ENCODE measurements around the gene ECM2.

The ECM2 gene

GRCh38 chr9:92547356-92547755 is 11.6 kb upstream of the ECM2 start:
- H3K27ac ChIP-seq: no peak overlapping the region
- DNase-seq: no peak
- H3K36me3 ChIP-seq: no peaks in the 10 kb centered on the region
- TF ChIP-seq CTCF (IDR thresholded peaks at IDR 0.05; ENCODE audit: low read depth, low read length): no peak
- no peaks in the 10 kb centered on the region for H3K9me3 ChIP-seq (ENCODE audit: severe bottlenecking)
- no peak overlapping the region for H3K4me3 ChIP-seq (ENCODE audit: low read depth, low read length)
- no peaks in the 10 kb centered on the region for H3K27me3 ChIP-seq (ENCODE audit: insufficient read depth, low read depth, severe bottlenecking)

GRCh38 chr9:92545002-92545510 is 9.3 kb upstream of the ECM2 start:
- Histone ChIP-seq H3K36me3 (no peaks in the 10 kb centered on the region), H3K4me3 (ENCODE audit: low read depth, low read length) (no peak overlapping the region), H3K27ac (no peak overlapping the region), H3K9me3 (ENCODE audit: severe bottlenecking) (no peaks in the 10 kb centered on the region), H3K27me3 (ENCODE audit: insufficient read depth, low read depth, severe bottlenecking) (no peaks in the 10 kb centered on the region)
- DNase-seq: no peak
- TF ChIP-seq CTCF (IDR thresholded peaks at IDR 0.05; ENCODE audit: low read depth, low read length): no peak

- no peak for DNase-seq
- no peak overlapping the region for H3K4me3 ChIP-seq (ENCODE audit: low read depth, low read length)
- no peaks in the 10 kb centered on the region for H3K9me3 ChIP-seq (ENCODE audit: severe bottlenecking)
Measured at GRCh38 chr9:92543972-92544371, 8.2 kb upstream of the ECM2 start.

GRCh38 chr9:92538541-92538940 is 2.8 kb upstream of the ECM2 start:
- no peaks in the 10 kb centered on the region for H3K27me3 ChIP-seq (ENCODE audit: insufficient read depth, low read depth, severe bottlenecking)
- H3K9me3 ChIP-seq (ENCODE audit: severe bottlenecking): no peaks in the 10 kb centered on the region
- no peaks in the 10 kb centered on the region for H3K36me3 ChIP-seq
- TF ChIP-seq CTCF (IDR thresholded peaks at IDR 0.05; ENCODE audit: low read depth, low read length): no peak
- no peak overlapping the region for H3K4me3 ChIP-seq (ENCODE audit: low read depth, low read length)
- no peak overlapping the region for H3K27ac ChIP-seq
- no peak for DNase-seq

More at GRCh38 chr9:92543972-92544371, 8.2 kb upstream of the ECM2 start:
- Histone ChIP-seq H3K27ac (no peak overlapping the region), H3K36me3 (no peaks in the 10 kb centered on the region), H3K27me3 (ENCODE audit: insufficient read depth, low read depth, severe bottlenecking) (no peaks in the 10 kb centered on the region)
- TF ChIP-seq CTCF (IDR thresholded peaks at IDR 0.05; ENCODE audit: low read depth, low read length): no peak

GRCh38 chr9:92534674-92535073 is 1.1 kb downstream of the ECM2 start:
- Histone ChIP-seq H3K4me3 (ENCODE audit: low read depth, low read length) (no peak overlapping the region), H3K9me3 (ENCODE audit: severe bottlenecking) (no peaks in the 10 kb centered on the region), H3K27me3 (ENCODE audit: insufficient read depth, low read depth, severe bottlenecking) (no peaks in the 10 kb centered on the region), H3K36me3 (no peaks in the 10 kb centered on the region), H3K27ac (no peak overlapping the region)
- TF ChIP-seq CTCF (IDR thresholded peaks at IDR 0.05; ENCODE audit: low read depth, low read length): no peak
- no peak for DNase-seq

GRCh38 chr9:92534204-92534603 is 1.6 kb downstream of the ECM2 start:
- H3K4me3 ChIP-seq (ENCODE audit: low read depth, low read length): no peak overlapping the region
- DNase-seq: no peak

More at GRCh38 chr9:92534204-92534603, 1.6 kb downstream of the ECM2 start:
- Histone ChIP-seq H3K9me3 (ENCODE audit: severe bottlenecking) (no peaks in the 10 kb centered on the region), H3K27me3 (ENCODE audit: insufficient read depth, low read depth, severe bottlenecking) (no peaks in the 10 kb centered on the region), H3K27ac (no peak overlapping the region), H3K36me3 (no peaks in the 10 kb centered on the region)
- TF ChIP-seq CTCF (IDR thresholded peaks at IDR 0.05; ENCODE audit: low read depth, low read length): no peak

Measured in WERI-Rb-1 (cell line).